Choroid plexus epithelial cell (primary cell): Measurements from ENCODE around the gene MTSS2.
"Not testable (repeated sequence)": the region's sequence is repeated elsewhere in the genome, so short reads cannot be mapped to it uniquely, and the experiment has no call there.

ENCODE experiments used
- DNase-seq: peaks from one replicate; pipeline ENCODE4 v3.0.0-alpha.2; 2010; ENCODE audit warnings: low read depth
- H3K4me3 ChIP-seq: 2 replicates; pipeline ENCODE4 v1.5.1; 2011; ENCODE audit warnings: low read depth, mild to moderate bottlenecking, control low read depth, low read length, moderate library complexity
- CTCF ChIP-seq: conservative IDR thresholded peaks from 2 replicates; pipeline ENCODE4 v1.5.1; 2011; ENCODE audit warnings: low read depth, mild to moderate bottlenecking, control low read depth, inconsistent platforms, low read length, moderate library complexity

Gene MTSS2

GRCh38 chr16:70676675-70677498, 9.0 kb downstream of the MTSS2 start:
- no peak overlapping the region for H3K4me3 ChIP-seq
- DNase-seq = no peak
- no peak for TF ChIP-seq CTCF

GRCh38 chr16:70675851-70676513, 9.9 kb downstream of the MTSS2 start:
- TF ChIP-seq CTCF = no peak
- DNase-seq = no peak
- H3K4me3 ChIP-seq = no peak overlapping the region

GRCh38 chr16:70674221-70675014, 11.4 kb downstream of the MTSS2 start:
- no peak for TF ChIP-seq CTCF
- DNase-seq = no peak
- H3K4me3 ChIP-seq = no peak overlapping the region

- not testable (repeated sequence) for H3K4me3 ChIP-seq, DNase-seq
These were observed 14.9 kb downstream of the MTSS2 start for GRCh38 chr16:70670938-70671337.

- H3K4me3 ChIP-seq = no peak overlapping the region
- no peak for TF ChIP-seq CTCF
- no peak for DNase-seq
These were observed 15.7 kb downstream of the MTSS2 start for GRCh38 chr16:70670175-70670574.

- H3K4me3 ChIP-seq = no peak overlapping the region
- no peak for TF ChIP-seq CTCF
- DNase-seq = no peak
These were observed 19.8 kb downstream of the MTSS2 start for GRCh38 chr16:70665806-70666735.
